ENCODE measurements around the gene FAS.

DNA sequence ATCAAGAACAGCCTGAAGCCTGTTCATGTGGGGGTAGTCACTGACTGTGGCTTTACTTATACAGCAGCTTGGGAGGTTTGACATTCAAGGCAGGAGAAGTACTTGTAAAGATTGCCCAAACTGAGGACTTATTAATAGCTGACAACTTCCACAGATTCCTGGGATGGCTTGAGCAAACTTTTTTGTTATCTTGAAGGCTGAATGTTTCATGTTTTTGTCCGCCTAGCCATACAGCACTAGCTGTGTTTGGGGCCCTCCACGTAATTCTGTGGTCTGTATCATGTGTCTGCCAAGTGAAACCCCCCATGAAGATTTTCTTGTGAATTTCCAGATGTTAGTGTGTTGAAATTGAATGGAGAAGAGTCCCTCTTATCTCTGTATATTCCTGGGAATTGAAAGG, 38.6 kb downstream of the FAS start:
- TF ChIP-seq, protein P1, sequence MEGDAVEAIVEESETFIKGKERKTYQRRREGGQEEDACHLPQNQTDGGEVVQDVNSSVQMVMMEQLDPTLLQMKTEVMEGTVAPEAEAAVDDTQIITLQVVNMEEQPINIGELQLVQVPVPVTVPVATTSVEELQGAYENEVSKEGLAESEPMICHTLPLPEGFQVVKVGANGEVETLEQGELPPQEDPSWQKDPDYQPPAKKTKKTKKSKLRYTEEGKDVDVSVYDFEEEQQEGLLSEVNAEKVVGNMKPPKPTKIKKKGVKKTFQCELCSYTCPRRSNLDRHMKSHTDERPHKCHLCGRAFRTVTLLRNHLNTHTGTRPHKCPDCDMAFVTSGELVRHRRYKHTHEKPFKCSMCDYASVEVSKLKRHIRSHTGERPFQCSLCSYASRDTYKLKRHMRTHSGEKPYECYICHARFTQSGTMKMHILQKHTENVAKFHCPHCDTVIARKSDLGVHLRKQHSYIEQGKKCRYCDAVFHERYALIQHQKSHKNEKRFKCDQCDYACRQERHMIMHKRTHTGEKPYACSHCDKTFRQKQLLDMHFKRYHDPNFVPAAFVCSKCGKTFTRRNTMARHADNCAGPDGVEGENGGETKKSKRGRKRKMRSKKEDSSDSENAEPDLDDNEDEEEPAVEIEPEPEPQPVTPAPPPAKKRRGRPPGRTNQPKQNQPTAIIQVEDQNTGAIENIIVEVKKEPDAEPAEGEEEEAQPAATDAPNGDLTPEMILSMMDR (IDR thresholded peaks at IDR 0.05): no peak
- no peak for TF ChIP-seq EP300 (IDR thresholded peaks at IDR 0.05)

Measured in upper lobe of left lung (tissue), 4 donors.